ENCODE data around the gene EIF4E.
A peak's percentile ranks its signal among the peaks of the same experiment; 100 is the strongest.
"Not testable (repeated sequence)": the region's sequence is repeated elsewhere in the genome, so short reads cannot be mapped to it uniquely, and the experiment has no call there.

The EIF4E gene, protein sequence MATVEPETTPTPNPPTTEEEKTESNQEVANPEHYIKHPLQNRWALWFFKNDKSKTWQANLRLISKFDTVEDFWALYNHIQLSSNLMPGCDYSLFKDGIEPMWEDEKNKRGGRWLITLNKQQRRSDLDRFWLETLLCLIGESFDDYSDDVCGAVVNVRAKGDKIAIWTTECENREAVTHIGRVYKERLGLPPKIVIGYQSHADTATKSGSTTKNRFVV

DNA sequence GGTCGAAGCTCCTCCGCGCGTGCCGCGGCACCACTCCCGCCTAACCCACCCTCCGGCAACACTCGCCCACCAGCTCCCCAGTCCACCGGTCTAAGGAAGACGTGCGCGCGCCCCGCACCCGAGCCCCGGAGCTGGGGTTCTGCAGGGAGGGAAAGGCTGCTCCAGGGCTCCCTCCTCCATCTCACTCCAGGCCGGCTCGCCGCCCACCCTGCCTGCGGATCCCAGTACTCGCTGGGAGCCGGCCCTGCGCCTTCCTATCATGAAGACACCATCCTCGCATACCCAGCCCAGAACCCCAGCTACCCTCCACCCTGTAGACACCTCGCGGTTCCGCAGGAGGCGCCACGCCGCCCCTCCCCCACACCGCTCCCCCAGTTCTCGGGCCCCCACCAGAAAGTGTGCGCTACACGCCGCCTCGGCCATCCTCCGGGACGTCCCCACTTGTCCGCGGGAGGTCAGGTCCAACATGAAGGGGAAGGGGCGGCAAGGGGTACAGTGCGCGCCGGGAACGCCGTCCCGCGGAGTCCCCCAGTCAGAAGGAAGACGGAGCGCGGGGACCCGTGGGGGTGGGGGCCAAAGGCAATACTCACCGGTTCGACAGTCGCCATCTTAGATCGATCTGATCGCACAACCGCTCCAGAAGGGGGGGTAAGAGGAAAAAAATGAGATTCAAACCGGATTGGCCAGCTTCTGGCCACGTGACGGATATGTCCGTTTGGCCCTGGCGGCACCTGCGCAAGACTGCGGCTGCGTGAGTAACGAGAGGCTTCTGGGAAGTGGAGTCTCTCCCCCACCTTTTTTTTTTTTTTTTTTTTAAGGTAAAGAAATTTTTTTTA is at the start of gene EIF4E:
Gene EIF4E, minus strand, starts transcription at position 629 of the 836 bp plus-strand sequence. Its CDS starts 21 bp downstream, at position 608.
- peak; percentile 90 to 91 for DNase-seq (ENCODE audit: low read depth in 2 of 2)

DNA sequence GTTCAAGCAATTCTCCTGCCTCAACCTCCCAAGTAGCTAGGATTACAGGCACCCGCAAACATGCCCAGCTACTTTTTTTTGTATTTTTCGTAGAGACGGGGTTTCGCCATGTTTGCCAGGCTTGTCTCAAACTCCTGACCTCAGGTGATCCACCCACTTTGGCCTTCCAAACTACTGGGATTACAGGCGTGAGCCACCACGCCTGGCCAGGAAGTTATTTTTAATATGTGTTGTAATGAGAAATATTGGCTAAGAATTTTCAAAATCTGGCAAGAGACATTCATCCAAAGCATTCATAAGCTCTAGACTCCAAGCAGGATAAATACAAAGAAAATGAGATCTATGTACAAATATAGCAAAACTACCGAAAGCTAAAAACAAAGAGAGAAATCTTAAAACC is 48.6 kb upstream of the EIF4E start:
- DNase-seq (ENCODE audit: low read depth in 2 of 2) = no peak

DNA sequence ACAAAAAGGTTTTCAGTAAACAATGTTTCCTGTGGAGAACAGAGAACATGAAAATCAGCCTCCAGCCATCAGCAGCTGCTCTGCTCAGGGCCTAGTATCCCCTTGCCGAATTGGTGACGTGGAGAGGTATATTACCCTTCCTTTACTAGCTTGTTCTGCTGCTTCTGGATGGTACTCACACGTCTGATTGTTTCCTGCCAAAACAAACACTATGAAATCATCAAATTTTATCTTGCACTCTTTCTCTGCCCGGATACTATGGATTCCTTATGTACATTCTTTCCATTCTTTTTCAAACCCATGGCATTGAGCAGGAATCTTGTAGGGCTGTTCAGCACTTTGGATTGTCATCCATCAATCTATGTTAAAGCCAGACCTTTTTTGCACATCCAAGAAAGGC is 47.8 kb upstream of the EIF4E start:
- no peak for DNase-seq (ENCODE audit: low read depth in 2 of 2)

DNA sequence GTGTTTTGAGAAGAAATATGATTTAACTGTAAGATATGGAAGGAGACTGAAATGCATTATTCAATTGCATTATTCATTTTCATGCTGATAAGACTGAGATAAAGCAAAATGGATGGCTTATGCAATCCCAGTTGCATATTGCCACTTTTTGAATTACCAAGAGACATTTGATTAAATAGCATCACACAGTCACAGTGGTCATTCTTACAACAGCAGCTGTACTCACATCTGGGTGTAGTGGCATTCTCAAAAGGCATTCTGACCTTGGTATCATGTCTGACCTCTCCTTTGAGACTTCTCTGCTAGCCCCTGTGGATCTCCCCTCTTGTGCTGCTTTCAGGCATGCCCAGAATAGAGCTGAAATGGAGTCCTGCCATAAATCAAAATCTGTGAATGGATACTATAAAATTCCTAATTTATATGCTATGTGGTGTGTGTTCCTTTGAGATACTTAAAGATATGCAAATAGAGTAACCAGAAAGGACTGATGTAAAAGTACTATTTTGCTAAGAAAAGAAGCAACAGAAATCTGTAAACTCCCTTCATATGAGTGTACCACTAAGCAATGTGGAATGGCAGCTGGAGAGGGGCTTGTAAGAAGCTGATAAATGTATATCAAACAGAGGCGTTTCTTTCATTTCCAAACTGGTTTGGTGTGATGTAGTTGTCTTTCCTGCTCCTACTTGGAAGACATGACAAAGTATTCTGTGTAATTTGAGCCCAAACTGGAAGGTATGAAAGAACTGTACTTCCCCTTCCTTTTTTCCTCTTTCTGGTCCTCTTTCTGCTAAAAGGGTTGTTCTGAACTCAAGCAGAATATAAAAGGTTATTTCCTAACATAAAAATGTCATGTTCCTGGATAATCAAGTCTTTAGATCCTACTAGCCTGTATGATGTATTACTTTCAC is 41.2 kb upstream of the EIF4E start:
- no peak for DNase-seq (ENCODE audit: low read depth in 2 of 2)

DNA sequence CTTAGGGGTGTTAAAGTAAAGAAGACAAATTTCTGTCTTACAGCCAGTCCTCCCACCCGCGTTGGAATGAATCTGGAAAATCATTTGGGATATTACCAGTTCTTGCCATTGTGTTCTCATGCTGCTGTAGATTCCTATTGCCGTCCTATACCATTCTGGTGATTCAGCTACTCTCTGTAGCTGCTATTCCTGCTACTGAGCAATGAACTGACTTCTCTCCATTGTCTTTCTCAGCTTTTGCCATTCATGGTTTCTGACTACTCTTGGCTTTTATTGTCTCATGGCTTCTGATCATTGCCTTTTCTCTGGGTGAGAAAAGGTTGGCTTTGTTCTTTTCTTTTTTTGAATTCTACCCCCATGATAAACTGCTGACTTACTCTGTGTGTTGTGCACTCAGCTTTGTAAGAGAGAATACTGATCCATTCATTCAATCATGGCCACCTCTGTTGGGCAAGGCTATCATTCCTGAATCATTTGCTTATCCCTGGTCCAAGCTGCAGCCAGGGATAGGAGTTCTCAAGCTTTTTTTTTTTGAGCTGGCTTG is 38.9 kb upstream of the EIF4E start:
- no peak for DNase-seq (ENCODE audit: low read depth in 2 of 2)

DNA sequence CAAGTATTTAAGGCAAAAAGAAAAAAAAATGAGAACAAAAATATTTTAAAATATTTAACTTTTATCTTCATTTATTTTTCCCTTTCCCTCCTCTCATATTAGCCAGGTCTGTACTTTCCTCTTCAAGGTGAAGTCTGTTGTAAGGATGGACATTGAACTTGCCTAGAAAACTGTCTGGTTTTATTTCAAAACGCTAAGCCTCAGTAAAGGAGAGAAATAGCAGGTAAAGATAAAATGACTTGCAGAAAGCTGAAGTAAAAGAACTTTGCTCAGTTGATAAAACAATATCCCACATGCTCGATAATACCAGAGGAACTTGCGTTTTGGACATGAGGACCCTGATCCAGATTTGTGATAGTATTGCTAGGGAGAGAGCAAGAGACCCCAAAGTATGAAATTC is 38.0 kb upstream of the EIF4E start:
- DNase-seq (ENCODE audit: low read depth in 2 of 2) = no peak

DNA sequence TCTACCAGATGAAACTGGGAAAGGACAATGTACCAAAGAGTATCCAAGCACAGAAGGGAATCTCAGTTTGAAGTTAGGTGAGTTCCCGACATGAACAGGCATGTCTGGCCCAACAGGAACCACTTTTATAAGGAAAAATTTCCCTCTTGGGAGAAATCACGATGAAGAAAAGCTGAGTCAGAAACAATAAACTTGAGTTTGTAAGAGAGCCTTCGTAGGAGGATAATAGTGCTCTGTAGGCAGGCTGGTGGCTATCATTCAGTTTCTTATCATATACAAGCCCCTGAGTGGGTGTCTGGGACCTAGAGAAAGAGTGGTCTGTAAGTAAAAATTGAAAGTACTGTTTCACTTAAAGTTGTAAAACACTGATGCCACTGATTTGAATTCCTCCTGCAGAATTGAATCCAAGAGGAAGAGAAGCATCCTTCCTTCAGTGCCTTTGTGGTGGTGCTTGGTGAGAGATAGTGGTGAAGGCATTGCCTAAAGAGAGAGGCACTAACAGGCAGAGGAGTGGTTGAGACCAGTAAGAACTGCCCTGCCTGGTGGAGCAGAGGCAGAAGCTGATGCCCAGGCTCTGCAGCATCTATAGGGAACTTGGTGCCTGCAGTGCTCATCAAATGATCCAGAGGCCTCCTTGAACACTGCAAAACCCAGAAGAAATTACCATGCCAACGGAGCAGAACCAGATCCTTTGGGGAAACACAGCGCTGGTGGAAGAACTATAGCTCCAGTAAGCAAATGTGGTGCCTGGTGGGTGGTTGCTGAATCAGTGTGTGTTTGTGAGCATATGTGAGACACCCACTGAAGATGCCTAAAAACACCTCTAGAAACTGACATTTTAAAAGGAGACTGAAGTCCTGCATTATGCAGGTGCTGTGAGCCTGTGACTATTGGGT is 34.9 kb upstream of the EIF4E start:
- no peak for DNase-seq (ENCODE audit: low read depth in 2 of 2)

DNA sequence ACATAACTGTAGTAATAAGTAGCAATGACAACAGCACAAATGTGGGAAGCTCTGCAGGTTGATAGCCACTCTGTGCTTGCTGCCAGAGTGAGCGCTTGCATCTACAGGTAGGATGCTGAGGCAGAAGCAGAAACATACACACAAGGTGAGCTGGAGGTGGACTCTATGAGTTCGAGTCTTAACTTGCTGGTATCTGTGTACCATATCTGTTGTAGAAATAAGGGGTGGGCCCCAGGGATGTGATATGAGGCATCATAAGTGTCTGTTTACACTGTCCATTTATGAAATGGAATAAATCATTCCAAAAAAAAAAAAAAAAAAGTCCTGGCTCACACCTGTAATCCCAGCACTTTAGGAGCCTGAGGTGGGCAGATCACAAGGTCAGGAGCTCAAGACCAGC is 32.8 kb upstream of the EIF4E start:
- DNase-seq (ENCODE audit: low read depth in 2 of 2) = no peak

DNA sequence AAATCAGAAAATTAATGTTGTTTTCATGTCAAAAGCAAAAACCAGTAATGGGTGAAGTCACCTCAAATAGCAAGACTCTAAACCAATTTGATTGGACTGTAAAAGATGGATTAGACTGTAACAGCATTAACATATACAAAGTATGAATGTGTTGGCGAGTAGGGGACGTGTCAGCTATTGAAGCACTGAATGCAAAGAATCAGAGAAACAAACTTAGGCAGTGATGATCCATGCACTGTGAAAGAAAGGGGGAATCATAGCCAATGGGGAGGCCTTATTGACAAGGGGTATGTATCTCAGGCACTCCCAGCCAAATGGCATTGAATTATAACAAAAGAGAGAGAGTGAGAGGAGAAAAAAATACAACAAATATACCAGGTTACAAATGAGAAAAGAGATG is 30.5 kb upstream of the EIF4E start:
- no peak for DNase-seq (ENCODE audit: low read depth in 2 of 2)

DNA sequence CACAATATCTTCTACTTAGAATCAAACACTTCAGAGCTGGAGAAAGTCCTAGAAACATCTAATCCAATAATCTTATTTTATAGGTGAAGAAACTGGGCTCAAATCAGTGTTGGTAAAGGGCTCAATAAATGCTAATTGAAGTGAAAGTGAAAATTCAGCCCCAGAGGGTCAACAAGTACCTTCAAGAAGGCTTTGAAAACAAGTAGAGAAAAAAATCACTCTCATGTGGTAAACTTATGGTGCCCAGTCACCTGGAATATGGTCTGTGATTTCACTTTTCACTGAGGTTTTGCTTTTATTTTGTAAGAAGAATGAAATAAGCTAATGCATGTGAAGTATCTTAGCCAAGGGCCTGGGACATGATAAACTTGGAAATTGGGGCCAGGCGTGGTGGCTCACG is 29.1 kb upstream of the EIF4E start:
- no peak for DNase-seq (ENCODE audit: low read depth in 2 of 2)

DNA sequence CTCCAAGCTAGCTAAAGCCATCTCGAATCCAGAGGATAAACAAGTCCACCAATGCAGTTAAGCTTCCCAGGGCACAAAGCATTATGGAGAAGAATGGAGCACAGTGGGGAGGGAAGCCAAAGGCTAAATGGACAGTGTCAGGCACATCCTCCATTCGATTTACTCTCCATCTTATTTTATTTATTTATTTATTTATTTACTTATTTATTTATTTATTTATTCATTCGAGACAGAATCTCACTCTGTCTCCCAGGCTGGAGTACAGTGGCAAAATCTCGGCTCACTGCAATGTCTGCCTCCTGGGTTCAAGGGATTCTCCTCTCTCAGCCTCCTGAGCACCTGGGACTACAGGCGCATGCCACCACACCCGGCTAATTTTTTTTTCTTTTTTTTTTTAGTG is 26.3 kb upstream of the EIF4E start:
- no peak for DNase-seq (ENCODE audit: low read depth in 2 of 2)

DNA sequence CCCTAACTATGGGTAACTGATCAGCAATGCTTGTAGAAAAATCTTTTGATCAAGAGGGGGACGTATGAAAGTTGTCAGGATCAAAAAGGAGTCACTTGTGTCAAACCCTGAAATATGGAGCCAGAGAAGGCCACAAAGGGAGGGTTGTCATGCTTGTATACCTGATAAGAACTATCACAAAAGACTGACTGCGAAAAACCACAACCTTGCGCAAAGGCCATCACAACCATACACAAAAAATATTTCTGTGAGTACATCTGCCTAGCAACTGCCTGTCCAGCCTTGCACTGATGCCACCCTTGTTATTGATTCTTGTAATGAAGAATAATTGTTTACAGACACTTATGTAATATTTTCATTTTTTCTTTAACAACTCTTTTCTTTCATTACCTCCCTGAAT is 22.8 kb upstream of the EIF4E start:
- DNase-seq (ENCODE audit: low read depth in 2 of 2) = no peak

DNA sequence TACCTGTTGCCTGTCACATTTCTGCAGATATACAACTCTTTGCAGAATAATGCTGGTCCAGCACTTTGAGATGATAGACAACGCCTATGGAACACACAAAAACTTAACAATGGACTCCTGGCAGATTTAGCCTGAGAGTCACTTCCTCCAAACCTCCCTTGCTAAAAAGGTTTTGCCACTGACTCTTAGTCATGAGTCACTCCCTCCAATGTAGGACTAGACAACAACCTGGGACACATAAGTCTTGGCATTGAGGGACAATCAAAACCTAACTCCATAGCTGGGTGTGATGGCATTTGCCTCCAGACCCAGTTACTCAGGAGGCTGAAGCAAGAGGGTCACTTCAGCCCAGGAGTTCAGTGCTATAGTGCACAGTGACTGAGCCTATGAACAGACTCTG is 22.0 kb upstream of the EIF4E start:
- no peak for DNase-seq (ENCODE audit: low read depth in 2 of 2)

DNA sequence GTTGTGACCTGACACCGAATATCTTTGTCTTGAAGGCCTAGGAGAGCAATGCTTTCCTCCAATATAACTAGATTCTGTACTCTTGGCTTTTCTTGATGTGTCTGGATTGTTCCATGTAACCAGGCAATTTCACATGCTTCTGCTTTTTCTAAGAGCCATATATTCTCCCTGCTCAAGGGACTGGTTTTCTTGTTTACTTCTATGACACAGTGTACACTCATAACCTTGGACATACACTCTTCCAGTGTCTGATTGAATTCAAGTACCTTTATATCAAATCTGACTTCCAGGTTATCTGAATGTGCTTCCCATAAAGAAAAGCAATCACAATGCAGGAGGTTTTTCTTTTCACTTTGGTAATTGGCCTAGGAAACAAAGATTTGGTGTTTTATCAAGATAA is 17.4 kb upstream of the EIF4E start:
- no peak for DNase-seq (ENCODE audit: low read depth in 2 of 2)

DNA sequence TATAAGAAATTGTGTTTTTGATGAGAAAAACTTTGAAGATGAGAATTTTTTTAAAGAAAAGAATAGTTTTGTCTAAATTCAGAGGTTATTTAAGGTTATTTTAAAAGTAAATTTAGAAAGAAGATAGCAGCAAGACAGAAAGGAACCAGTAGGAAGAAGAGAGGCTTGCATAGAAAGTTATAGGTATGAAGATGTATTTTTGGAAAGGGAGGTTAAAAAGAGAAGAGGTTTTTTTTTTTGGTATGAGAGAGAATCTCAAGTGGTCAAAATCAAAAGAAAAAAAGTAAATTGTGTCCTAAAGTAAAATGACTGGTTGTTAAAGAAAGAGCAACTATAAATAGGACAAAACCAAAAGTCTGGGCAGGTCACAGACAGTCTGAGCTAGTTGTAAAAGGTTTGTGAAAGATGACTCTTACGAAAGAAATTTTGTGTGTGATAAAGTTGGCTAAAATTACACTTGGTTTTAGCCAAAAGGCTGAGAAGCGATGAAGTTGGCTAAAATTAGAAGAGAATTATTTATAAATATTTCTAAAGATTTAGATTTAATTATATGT is 16.4 kb upstream of the EIF4E start:
- no peak for DNase-seq (ENCODE audit: low read depth in 2 of 2)

DNA sequence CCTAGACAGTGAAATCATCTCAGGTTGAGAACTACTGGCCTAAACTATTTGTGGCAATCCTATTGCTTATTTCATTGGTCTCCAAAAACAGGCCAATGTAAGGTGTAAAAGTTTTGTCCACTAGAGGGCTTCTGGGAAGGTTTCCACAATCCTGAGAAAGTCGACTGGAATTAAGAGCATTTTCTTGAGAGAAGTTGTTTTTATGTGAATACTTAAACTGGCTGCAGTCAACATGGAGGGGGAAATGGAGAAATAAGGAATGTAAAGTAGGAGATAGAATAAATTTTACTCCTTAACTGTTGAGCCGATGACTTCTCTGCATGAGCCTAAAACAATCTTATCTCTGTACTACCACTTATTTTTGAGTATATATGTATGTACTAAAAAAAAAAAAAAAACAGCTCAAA is 11.0 kb upstream of the EIF4E start:
- no peak for DNase-seq (ENCODE audit: low read depth in 2 of 2)

DNA sequence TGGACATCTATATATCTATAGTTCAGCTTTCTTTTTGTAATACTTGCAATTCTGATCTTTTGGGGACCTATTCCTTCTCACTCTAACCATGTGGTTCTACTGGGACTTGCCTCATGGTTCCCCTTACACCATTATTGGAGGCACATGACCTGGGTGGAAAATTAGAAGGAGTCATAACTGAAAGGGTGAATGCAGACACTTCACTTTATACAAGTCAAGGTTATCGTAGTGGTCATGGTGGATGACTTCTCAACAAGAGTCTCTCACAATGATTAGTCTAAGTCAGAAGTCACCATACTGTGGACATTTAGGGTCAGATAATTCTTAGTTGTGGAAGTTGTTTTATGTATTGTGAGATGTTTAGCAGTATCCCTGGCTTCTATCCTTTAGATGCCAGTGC is 10.5 kb upstream of the EIF4E start:
- no peak for DNase-seq (ENCODE audit: low read depth in 2 of 2)

DNA sequence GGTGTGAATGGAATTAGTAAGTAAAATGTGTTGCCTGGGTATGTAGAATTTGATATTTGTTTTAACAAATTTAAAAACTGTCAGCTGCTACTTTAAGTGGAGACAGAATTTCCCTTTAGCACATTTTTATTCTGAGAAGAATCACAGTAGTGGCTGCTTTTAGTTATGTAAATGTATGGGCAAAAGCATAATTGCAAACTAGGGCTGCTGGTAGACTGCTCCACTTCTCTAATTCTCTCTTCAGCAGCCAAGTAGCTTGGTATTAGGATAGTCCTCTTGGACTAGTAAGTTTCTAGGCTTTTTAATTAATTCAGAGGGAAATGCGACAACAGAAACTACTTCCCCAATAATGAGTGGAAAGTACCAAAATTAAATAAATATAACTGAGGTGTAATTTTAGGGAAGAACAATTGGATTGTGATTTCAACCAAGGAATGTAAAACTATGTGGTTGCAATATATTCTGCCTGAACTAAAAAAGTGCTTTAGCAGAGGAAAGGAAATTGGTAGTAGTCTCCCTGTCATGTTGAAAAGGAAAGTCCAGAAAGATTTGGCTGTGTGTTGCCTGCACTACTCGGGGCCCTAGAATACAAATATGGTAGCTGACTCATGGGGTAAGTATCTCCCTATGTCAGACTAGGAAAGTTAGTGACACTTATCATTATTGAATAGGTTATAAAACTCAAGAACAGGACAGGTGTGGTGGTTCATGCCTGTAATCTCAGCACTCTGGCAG is 9.2 kb upstream of the EIF4E start:
- no peak for DNase-seq (ENCODE audit: low read depth in 2 of 2)

DNA sequence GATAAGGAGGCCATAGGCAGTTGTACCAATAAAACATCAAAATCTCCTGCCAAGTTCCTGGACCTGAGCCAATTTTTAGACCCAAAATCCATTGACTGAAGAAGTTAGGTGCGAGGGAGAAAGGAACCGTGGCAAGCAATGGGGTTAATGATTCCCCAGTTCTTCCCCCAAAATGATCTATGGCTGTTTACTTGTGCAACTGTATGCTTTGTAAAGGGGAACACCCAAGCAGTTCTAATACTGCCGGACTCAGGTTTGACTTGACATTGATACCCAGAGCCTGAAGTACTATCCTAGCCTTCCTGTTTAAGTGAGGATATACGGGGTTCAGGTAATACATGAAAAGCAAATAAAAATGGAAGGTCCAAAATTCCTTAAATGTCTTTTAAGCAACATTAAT is 6.7 kb upstream of the EIF4E start:
- DNase-seq (ENCODE audit: low read depth in 2 of 2) = no peak

DNA sequence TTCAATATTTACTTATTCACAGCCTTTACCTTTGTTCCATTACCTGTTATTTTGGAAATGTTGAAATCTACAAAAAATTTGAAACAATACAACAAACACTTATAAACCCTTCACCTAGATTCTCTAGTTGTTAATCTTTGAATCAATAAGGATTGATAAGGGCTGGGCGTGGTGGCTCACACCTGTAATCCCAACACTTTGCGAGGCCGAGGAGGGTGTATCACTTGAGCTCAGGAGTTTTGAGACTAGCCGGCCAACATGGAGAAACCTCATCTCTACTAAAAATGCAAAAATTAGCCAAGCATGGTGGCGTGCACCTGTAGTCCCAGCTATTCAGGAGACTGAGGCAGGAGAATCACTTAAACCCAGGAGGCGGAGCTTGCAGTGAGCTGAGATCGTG is 5.9 kb upstream of the EIF4E start:
- DNase-seq (ENCODE audit: low read depth in 2 of 2) = not testable (repeated sequence)
